Spinal cord (tissue), 10 donors: ENCODE results near the gene CCDC148. TPM values are rescaled to one million over a fixed set of nuclear protein-coding genes. Genes with fewer than 3 reads are reported as not detected.
A peak's percentile ranks its signal among the peaks of the same experiment; 100 is the strongest.
"Not testable (repeated sequence)": the region's sequence is repeated elsewhere in the genome, so short reads cannot be mapped to it uniquely, and the experiment has no call there.

Source experiments
- DNase-seq, 6 donors: peaks; one replicate each; pipeline versions ENCODE4 v3.0.0 to v3.0.0-alpha.2; 2013 to 2015; ENCODE audit warnings: low spot score in 6 of 6, low read depth in 4 of 6
- H3K27ac ChIP-seq: one replicate; pipeline ENCODE4 v1.5.1; 2013; ENCODE audit warnings: low read depth, low read length, control low read depth
- H3K27me3 ChIP-seq: one replicate; pipeline ENCODE4 v1.6.1; 2013; ENCODE audit warnings: low read length; ENCODE audit not compliant: control insufficient read depth, insufficient read depth
- H3K36me3 ChIP-seq: one replicate; pipeline ENCODE4 v1.6.1; 2013; ENCODE audit warnings: low read length; ENCODE audit not compliant: control insufficient read depth, insufficient read depth
- H3K4me1 ChIP-seq: one replicate; pipeline ENCODE4 v1.6.1; 2013; ENCODE audit warnings: low read length; ENCODE audit not compliant: control insufficient read depth, insufficient read depth
- H3K4me3 ChIP-seq: one replicate; pipeline ENCODE4 v1.5.1; 2013; ENCODE audit warnings: low read depth, low read length, control low read depth
- H3K9me3 ChIP-seq: one replicate; pipeline ENCODE4 v1.6.1; 2013; ENCODE audit warnings: low read length; ENCODE audit not compliant: control insufficient read depth, insufficient read depth
- WGBS: methylation state at CpG from one replicate; pipeline ENCODE4 v1.1.5; 2013; ENCODE audit warnings: missing lambda C conversion rate; ENCODE audit not compliant: insufficient coverage; 5-methylcytosine and 5-hydroxymethylcytosine counted together
- polyA plus RNA-seq, 2 donors: library from polyadenylated mRNA; unstranded; fragments of 120-200 nt; gene quantifications; one replicate each; pipeline ENCODE4 v1.2.1, GENCODE V29; 2013; ENCODE audit not compliant: insufficient read length in 2 of 2
- total RNA-seq, 2 donors: library from RNA; depleted of rRNA in 1 of 2; stranded (reverse); fragments of 120-200 nt in 1 of 2; fragments of >200 nt in 1 of 2; gene quantifications; one replicate each; pipeline versions ENCODE4 v1.2.3 to v1.2.4, GENCODE V29; 2013 to 2014
- donor health status: healthy.

The CCDC148 gene
- total and polyA plus RNA-seq, 4 donors: 3.3 to 11.1 (median 7.3) TPM

GRCh38 chr2:158351466-158351816, 105.1 kb downstream of the CCDC148 start:
- H3K27me3 ChIP-seq, H3K4me1 ChIP-seq, H3K36me3 ChIP-seq, H3K9me3 ChIP-seq, H3K4me3 ChIP-seq, H3K27ac ChIP-seq, DNase-seq: not testable (repeated sequence)
- no CpG with 5 or more reads among the region's 14 CpGs for WGBS

- 100% methylated on average over 5 of the region's 20 CpGs for WGBS
- not testable (repeated sequence) for H3K4me1 ChIP-seq, H3K27ac ChIP-seq, H3K4me3 ChIP-seq, DNase-seq, H3K27me3 ChIP-seq, H3K9me3 ChIP-seq, H3K36me3 ChIP-seq
Measured at GRCh38 chr2:158350751-158351465, 105.6 kb downstream of the CCDC148 start.

- peak in 1 of 6 donors; percentile 13 for DNase-seq
- Histone ChIP-seq H3K4me1 (no peaks in the 10 kb centered on the region), H3K4me3 (no peak overlapping the region), H3K36me3 (no peaks in the 10 kb centered on the region), H3K27ac (no peak overlapping the region), H3K27me3 (no peaks in the 10 kb centered on the region), H3K9me3 (no peaks in the 10 kb centered on the region)
- WGBS: 54% methylated on average over 2 of the region's 2 CpGs
Measured at GRCh38 chr2:158346032-158346431, 110.5 kb downstream of the CCDC148 start.

GRCh38 chr2:158339513-158339912, 117.0 kb downstream of the CCDC148 start:
- Histone ChIP-seq H3K4me3 (no peak overlapping the region), H3K27me3 (no peaks in the 10 kb centered on the region), H3K36me3 (no peaks in the 10 kb centered on the region), H3K27ac (no peak overlapping the region), H3K9me3 (no peaks in the 10 kb centered on the region), H3K4me1 (no peaks in the 10 kb centered on the region)
- no peak for DNase-seq

- Histone ChIP-seq H3K4me3 (no peak overlapping the region), H3K36me3 (no peaks in the 10 kb centered on the region), H3K27ac (no peak overlapping the region), H3K27me3 (no peaks in the 10 kb centered on the region), H3K4me1 (no peaks in the 10 kb centered on the region), H3K9me3 (no peaks in the 10 kb centered on the region)
- no peak for DNase-seq
Measured at GRCh38 chr2:158337018-158337417, 119.5 kb downstream of the CCDC148 start.

GRCh38 chr2:158331799-158332198, 124.8 kb downstream of the CCDC148 start:
- H3K36me3 ChIP-seq, H3K9me3 ChIP-seq, H3K27me3 ChIP-seq, H3K4me3 ChIP-seq, DNase-seq, H3K4me1 ChIP-seq, H3K27ac ChIP-seq: not testable (repeated sequence)
- no CpG with 5 or more reads among the region's 2 CpGs for WGBS

GRCh38 chr2:158325782-158326340, 130.7 kb downstream of the CCDC148 start:
- H3K27ac ChIP-seq: no peak overlapping the region
- H3K36me3 ChIP-seq: no peaks in the 10 kb centered on the region
- no peak for DNase-seq
- H3K9me3 ChIP-seq: peaks cover 3% of the 10 kb centered on the region
- no peaks in the 10 kb centered on the region for H3K27me3 ChIP-seq
- no peak overlapping the region for H3K4me3 ChIP-seq
- no peaks in the 10 kb centered on the region for H3K4me1 ChIP-seq
- whole genome bisulfite sequencing: 82% methylated on average over 2 of the region's 2 CpGs

- Histone ChIP-seq H3K27ac (no peak overlapping the region), H3K4me1 (no peaks in the 10 kb centered on the region)
- 92% methylated on average over 5 of the region's 5 CpGs for WGBS
Measured at GRCh38 chr2:158325031-158325781, 131.3 kb downstream of the CCDC148 start.

GRCh38 chr2:158323381-158323780, 133.2 kb downstream of the CCDC148 start:
- WGBS: no CpG with 5 or more reads among the region's 1 CpG
- DNase-seq: no peak
- no peaks in the 10 kb centered on the region for H3K36me3 ChIP-seq
- H3K4me1 ChIP-seq: no peaks in the 10 kb centered on the region
- H3K4me3 ChIP-seq: no peak overlapping the region
- peaks cover 3% of the 10 kb centered on the region for H3K9me3 ChIP-seq
- no peak overlapping the region for H3K27ac ChIP-seq
- no peaks in the 10 kb centered on the region for H3K27me3 ChIP-seq

More at GRCh38 chr2:158325031-158325781, 131.3 kb downstream of the CCDC148 start:
- DNase-seq: no peak
- Histone ChIP-seq H3K36me3 (no peaks in the 10 kb centered on the region), H3K9me3 (peaks cover 3% of the 10 kb centered on the region), H3K27me3 (no peaks in the 10 kb centered on the region), H3K4me3 (no peak overlapping the region)

- Histone ChIP-seq H3K4me3 (no peak overlapping the region), H3K36me3 (no peaks in the 10 kb centered on the region)
- WGBS: no CpG with 5 or more reads among the region's 3 CpGs
Measured at GRCh38 chr2:158321264-158321663, 135.3 kb downstream of the CCDC148 start.

More at GRCh38 chr2:158321264-158321663, 135.3 kb downstream of the CCDC148 start:
- no peak for DNase-seq
- Histone ChIP-seq H3K9me3 (no peaks in the 10 kb centered on the region), H3K27ac (no peak overlapping the region), H3K4me1 (no peaks in the 10 kb centered on the region), H3K27me3 (no peaks in the 10 kb centered on the region)
